K562 (cell line): ENCODE measurements around the gene TAF1B. TPM values are rescaled to one million over a fixed set of nuclear protein-coding genes. Genes with fewer than 3 reads are reported as not detected.
A peak's percentile ranks its signal among the peaks of the same experiment; 100 is the strongest.

Source experiments
- ATAC-seq: fragments of 200-7000 bp; cut with Tn5 transposase; 3 replicates; pipeline ENCODE4 v1.9.1; 2020; ENCODE audit warnings: moderate library complexity
- BruUV-seq: library from RNA; stranded (reverse); fragments of 400-500 nt; replicated peaks from 2 replicates; lab custom pipeline; 2021; lab: Mats Ljungman, UMichigan
- CTCF ChIA-PET: fragments of 300-600 bp; formaldehyde crosslinking; extraction: SDS; loops from one replicate; lab custom pipeline; 2021; ENCODE audit warnings: low intra/inter-chr PET ratio; lab: Yijun Ruan, JAX
- POLR2A ChIA-PET: fragments of 300-600, 350-650 bp; sonication (Branson Sonifier 250); formaldehyde crosslinking; extraction: SDS; loops from one replicate; lab custom pipeline; 2021; ENCODE audit warnings: antibody characterized with exemption, inconsistent platforms; lab: Yijun Ruan, JAX
- DNase-seq, 4 experiments: peaks; one replicate each; pipeline versions ENCODE4 v3.0.0 to v3.0.0-alpha.2; 2011 to 2018; ENCODE audit warnings: low spot score in 3 of 4, mixed read lengths in 3 of 4; ENCODE audit errors: extremely low read depth in 1 of 4
- FAIRE-seq: peaks from 2 replicates; lab custom pipeline; 2011; peaks lifted over from hg19 to GRCh38; lab: Jason Lieb, UNC
- H2AFZ ChIP-seq: 2 replicates; pipeline ENCODE4 v1.6.0; 2011; ENCODE audit warnings: low read depth, low read length, control low read depth, inconsistent platforms
- H3K27ac ChIP-seq: fragments of 200-600 bp; 3 replicates; pipeline ENCODE4 v1.8.0; 2011; ENCODE audit warnings: low read depth, mild to moderate bottlenecking, control low read depth, inconsistent platforms, low read length, moderate library complexity, mixed read lengths; ENCODE audit errors: extremely low read depth
- H3K27me3 ChIP-seq, 2 experiments: fragments of 300-600 bp in 1 of 2; 2 replicates in 1 of 2; 3 replicates in 1 of 2; pipeline versions ENCODE4 v1.6.0 to v1.8.0; 2011; ENCODE audit warnings: inconsistent platforms in 2 of 2, low read length in 2 of 2, mild to moderate bottlenecking in 1 of 2, mixed read lengths in 1 of 2, moderate library complexity in 1 of 2; ENCODE audit not compliant: control insufficient read depth in 2 of 2, insufficient read depth in 2 of 2
- H3K36me3 ChIP-seq: fragments of 300-600 bp; 3 replicates; pipeline ENCODE4 v1.8.0; 2011; ENCODE audit warnings: mild to moderate bottlenecking, low read length, inconsistent platforms; ENCODE audit not compliant: control insufficient read depth, insufficient read depth
- H3K4me1 ChIP-seq, 2 experiments: fragments of 200-600 bp in 1 of 2; replicated peaks in 1 of 2; 2 replicates in 1 of 2; 3 replicates in 1 of 2; pipeline versions ENCODE4 v1.5.1 to v1.8.0; 2011; ENCODE audit warnings: inconsistent platforms in 2 of 2, low read length in 2 of 2, mild to moderate bottlenecking in 1 of 2, mixed read lengths in 1 of 2, moderate library complexity in 1 of 2; ENCODE audit not compliant: control insufficient read depth in 2 of 2, insufficient read depth in 2 of 2
- H3K4me2 ChIP-seq: 2 replicates; pipeline ENCODE4 v1.6.1; 2011; ENCODE audit warnings: low read length, control low read depth, inconsistent platforms, mixed read lengths; ENCODE audit not compliant: insufficient read depth
- H3K4me3 ChIP-seq: fragments of 200-600 bp; sonication (generic), shearing (Covaris generic); 2 replicates; pipeline ENCODE4 v1.5.1; 2016; ENCODE audit warnings: control low read depth, inconsistent platforms
- H3K79me2 ChIP-seq: fragments of 200-600 bp; 3 replicates; pipeline ENCODE4 v1.8.0; 2011; ENCODE audit warnings: low read length, inconsistent platforms; ENCODE audit not compliant: control insufficient read depth, insufficient read depth
- H3K9ac ChIP-seq, 2 experiments: 2 replicates each; pipeline versions ENCODE4 v1.6.0 to v1.6.1; 2011; ENCODE audit warnings: low read depth in 2 of 2, low read length in 2 of 2, control low read depth in 1 of 2, inconsistent platforms in 1 of 2, mild to moderate bottlenecking in 1 of 2, mixed read lengths in 1 of 2; ENCODE audit not compliant: insufficient read depth in 1 of 2
- H3K9me1 ChIP-seq: one replicate; pipeline ENCODE4 v1.6.0; 2011; ENCODE audit warnings: inconsistent platforms, mild to moderate bottlenecking, low read length, moderate library complexity; ENCODE audit not compliant: control insufficient read depth, insufficient read depth
- H3K9me3 ChIP-seq: replicated peaks from 2 replicates; pipeline ENCODE4 v1.5.1; 2011; ENCODE audit warnings: low read depth, low read length, inconsistent platforms; ENCODE audit not compliant: control insufficient read depth, insufficient read depth
- H4K20me1 ChIP-seq: replicated peaks from 2 replicates; pipeline ENCODE4 v1.6.1; 2011; ENCODE audit warnings: low read length, inconsistent platforms, mixed read lengths; ENCODE audit not compliant: control insufficient read depth, insufficient read depth
- CBFB ChIP-seq: sonication (generic); formaldehyde crosslinking; IDR thresholded peaks from 2 replicates; pipeline ENCODE4 v1.4.0; 2020; ENCODE audit warnings: mild to moderate bottlenecking, missing genetic modification reagents
- CBX3 ChIP-seq, 2 experiments: IDR thresholded peaks; 1 replicate in 1 of 2; 2 replicates in 1 of 2; pipeline ENCODE4 v1.6.1; 2012; ENCODE audit warnings: inconsistent platforms in 2 of 2, low read length in 2 of 2, borderline replicate concordance in 1 of 2, control low read depth in 1 of 2
- ESRRB ChIP-seq: fragments of 250-450 bp; sonication (Bioruptor Pico); IDR thresholded peaks from 2 replicates; pipeline ENCODE4 v1.5.0; 2020; ENCODE audit warnings: mild to moderate bottlenecking, moderate library complexity, borderline replicate concordance
- ETV1 ChIP-seq: fragments of 450-650 bp; conservative IDR thresholded peaks from 2 replicates; pipeline ENCODE4 v1.6.1; 2016; ENCODE audit warnings: missing genetic modification characterization, control low read depth, low read depth, missing compliant biosample characterization
- ETV5 ChIP-seq: sonication (generic); formaldehyde crosslinking; IDR thresholded peaks from 2 replicates; pipeline ENCODE4 v1.4.0; 2020; ENCODE audit warnings: low read depth, mild to moderate bottlenecking, missing genetic modification reagents
- FOXJ2 ChIP-seq: fragments of 200-800 bp; sonication (Bioruptor generic); IDR thresholded peaks from 2 replicates; pipeline ENCODE4 v1.6.1; 2016; ENCODE audit warnings: missing genetic modification characterization, missing compliant biosample characterization
- HMG20B ChIP-seq: fragments of 250-450 bp; sonication (Bioruptor Pico); IDR thresholded peaks from 2 replicates; pipeline ENCODE4 v1.5.0; 2021; ENCODE audit warnings: mild to moderate bottlenecking
- HMGN3 ChIP-seq: IDR thresholded peaks from 2 replicates; pipeline ENCODE4 v1.6.1; 2011; ENCODE audit warnings: borderline replicate concordance, low read depth, mild to moderate bottlenecking, mixed read lengths, low read length; ENCODE audit not compliant: insufficient read length; ENCODE audit errors: extremely low read depth
- HNRNPLL ChIP-seq: fragments of 200-400 bp; formaldehyde crosslinking; IDR thresholded peaks from 2 replicates; pipeline ENCODE4 v1.6.1; 2017; ENCODE audit warnings: low read length, low read depth, mild to moderate bottlenecking; ENCODE audit not compliant: poor library complexity, severe bottlenecking
- SAP30 ChIP-seq: fragments of 200-600 bp; sonication (generic); IDR thresholded peaks from 2 replicates; pipeline ENCODE4 v1.6.1; 2012; ENCODE audit warnings: borderline replicate concordance, low read depth, mild to moderate bottlenecking, moderate library complexity, low read length, control low read depth, inconsistent platforms; ENCODE audit not compliant: insufficient read depth, poor library complexity, severe bottlenecking
- SIN3A ChIP-seq, 2 experiments: fragments of 150-350 bp in 1 of 2; IDR thresholded peaks; 2 replicates each; pipeline ENCODE4 v1.6.1; 2011 to 2016; ENCODE audit warnings: borderline replicate concordance in 2 of 2, low read depth in 2 of 2, low read length in 2 of 2, mild to moderate bottlenecking in 2 of 2, moderate library complexity in 2 of 2; ENCODE audit not compliant: control insufficient read depth in 1 of 2
- TRIM24 ChIP-seq, 2 experiments: fragments of 450-650 bp; IDR thresholded peaks; 2 replicates each; pipeline ENCODE4 v1.6.1; 2016
- ZBTB1 ChIP-seq: sonication (generic); formaldehyde crosslinking; IDR thresholded peaks from 2 replicates; pipeline ENCODE4 v1.8.1; 2023; ENCODE audit warnings: missing genetic modification reagents, low read depth, mild to moderate bottlenecking, borderline replicate concordance
- ZNF140 ChIP-seq: fragments of 250-450 bp; sonication (Bioruptor Pico); IDR thresholded peaks from 2 replicates; pipeline ENCODE4 v1.8.0; 2021; ENCODE audit warnings: moderate library complexity, mild to moderate bottlenecking, inconsistent platforms
- ZNF699 ChIP-seq: fragments of 250-450 bp; sonication (Bioruptor Pico); IDR thresholded peaks from 2 replicates; pipeline ENCODE4 v1.8.0; 2021; ENCODE audit warnings: mild to moderate bottlenecking, moderate library complexity; ENCODE audit not compliant: insufficient replicate concordance
- ZNF79 ChIP-seq: fragments of 250-450 bp; sonication (Bioruptor Pico); IDR thresholded peaks from 2 replicates; pipeline ENCODE4 v1.4.0; 2020; ENCODE audit warnings: low read depth, mild to moderate bottlenecking, moderate library complexity
- WGBS: fragments of 100-300 bp; shearing (Covaris generic); methylation state at CpG from one replicate; pipeline ENCODE4 v1.1.6; 2016; ENCODE audit warnings: low coverage, mixed read lengths; ENCODE audit not compliant: insufficient coverage; ENCODE audit errors: missing lambda C conversion rate; 5-methylcytosine and 5-hydroxymethylcytosine counted together
- in situ Hi-C: fragments of 300-500 bp; cut with MboI; formaldehyde crosslinking; loops from 4 replicates; pipeline ENCODE4 v1.15.0; 2018; ENCODE audit warnings: inconsistent platforms, mixed read lengths
- intact Hi-C: fragments of 100-400 bp; cut with micrococcal nuclease; formaldehyde crosslinking; loops from 2 replicates; pipeline ENCODE4 v1.14.2; 2022
- polyA plus RNA-seq, 8 experiments: library from polyadenylated mRNA; depleted of rRNA in 4 of 8; stranded (reverse) in 5 of 8; unstranded in 3 of 8; fragments of >200 nt; fragmentation: Nextera tagmentation in 2 of 8; fragmentation: Illumina TruSeq in 1 of 8; extraction: Ambion mirVana in 2 of 8; extraction: Trizol in 1 of 8; gene quantifications; 2 replicates each; pipeline versions ENCODE4 v1.2.1 to v1.2.3, GENCODE V29; 2011 to 2014; ENCODE audit warnings: inconsistent platforms in 1 of 8, missing spikeins in 1 of 8
- total RNA-seq, 7 experiments: library from RNA; depleted of rRNA in 6 of 7; stranded (reverse); fragments of >200 nt in 6 of 7; fragmentation: Illumina TruSeq in 2 of 7; extraction: Trizol in 2 of 7; gene quantifications; 2 replicates each; pipeline versions ENCODE4 v1.2.1 to v1.2.3, GENCODE V29; 2011 to 2021; ENCODE audit warnings: low replicate concordance in 1 of 7
- TF ChIP-seq, protein P1 (sequence below): fragments of 250-450 bp; sonication (Bioruptor Pico); IDR thresholded peaks from 2 replicates; pipeline ENCODE4 v1.5.0; 2020; ENCODE audit warnings: mild to moderate bottlenecking
- TF ChIP-seq, protein P2 (sequence below): sonication (generic); formaldehyde crosslinking; IDR thresholded peaks from 2 replicates; pipeline ENCODE4 v1.8.0; 2022; ENCODE audit warnings: mild to moderate bottlenecking, missing genetic modification reagents, borderline replicate concordance

Gene TAF1B
- total and polyA plus RNA-seq, 9 of the 15 experiments (the other 6 are each of a cell fraction or from before 2014, with no cell fraction given): 8.8 to 25.1 (median 17.3) TPM

DNA sequence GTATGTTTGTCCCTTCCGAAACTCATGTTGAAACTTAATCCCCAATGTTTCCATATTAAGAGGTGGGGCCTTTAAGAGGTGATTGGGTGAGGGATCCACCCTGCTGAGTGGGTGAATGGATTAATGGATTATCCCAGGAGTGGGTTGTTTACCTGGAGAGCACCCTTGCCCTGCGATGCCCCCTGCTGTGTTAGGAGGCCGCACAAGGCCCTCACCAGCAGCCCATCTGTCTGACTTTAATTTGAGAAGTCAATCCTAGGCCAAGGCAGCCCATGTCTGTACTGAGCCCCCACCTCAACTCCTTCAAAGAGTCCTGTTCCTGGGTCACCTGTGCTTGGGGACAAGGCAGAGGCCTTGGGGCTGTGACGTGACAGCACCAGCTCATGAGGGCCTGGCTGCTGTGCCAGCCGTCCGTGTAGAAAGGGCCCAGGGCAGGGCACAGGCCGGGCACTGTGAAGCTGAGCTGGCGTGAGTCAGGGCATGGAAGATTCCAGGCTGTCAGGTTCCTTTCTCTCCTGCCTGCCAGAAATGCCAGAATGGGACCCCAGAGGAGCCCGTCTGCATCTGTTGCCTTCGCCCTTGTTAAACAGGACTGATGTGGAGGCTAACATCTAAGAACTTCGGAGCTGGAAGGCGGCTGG is 21.3 kb upstream of the TAF1B start:
- Histone ChIP-seq H3K9ac (peak overlapping the region in 1 of 2 experiments; percentile 55; a peak in 1 of 4 replicates), H3K79me2 (no peaks in the 10 kb centered on the region), H3K4me2 (no peak overlapping the region), H3K4me3 (no peak overlapping the region), H3K4me1 (no peaks in the 10 kb centered on the region), H3K36me3 (no peaks in the 10 kb centered on the region), H3K27ac (no peak overlapping the region), H3K9me1 (no peaks in the 10 kb centered on the region), H3K27me3 (no peaks in the 10 kb centered on the region), H2AFZ (no peak overlapping the region), H3K9me3 (no peaks in the 10 kb centered on the region), H4K20me1 (no peaks in the 10 kb centered on the region)
- in situ Hi-C loops: loop anchor here (25.0 kb wide), 1 partner anchor 840 kb away; no protein-coding TSS in a partner anchor
- DNase-seq (no peak), FAIRE-seq (no peak), ATAC-seq (no peak)
- CTCF ChIA-PET: no interaction called here
- POLR2A ChIA-PET: no interaction called here
- WGBS: 58% methylated on average over 12 of the region's 12 CpGs
- intact Hi-C loops: no loop called here
- no peak for TF ChIP-seq ETV1 (tag)
- TF ChIP-seq ETV5 (CRISPR knock-in tag): no peak
- TF ChIP-seq TRIM24 (IDR thresholded peaks at IDR 0.05): no peak
- TF ChIP-seq ZNF140 (CRISPR knock-in tag): no peak
- no peak for TF ChIP-seq HMGN3
- no peak for TF ChIP-seq FOXJ2 (tag)
- TF ChIP-seq ZNF699 (CRISPR knock-in tag): no peak
- TF ChIP-seq ZNF79 (CRISPR knock-in tag): no peak
- TF ChIP-seq, protein P1, sequence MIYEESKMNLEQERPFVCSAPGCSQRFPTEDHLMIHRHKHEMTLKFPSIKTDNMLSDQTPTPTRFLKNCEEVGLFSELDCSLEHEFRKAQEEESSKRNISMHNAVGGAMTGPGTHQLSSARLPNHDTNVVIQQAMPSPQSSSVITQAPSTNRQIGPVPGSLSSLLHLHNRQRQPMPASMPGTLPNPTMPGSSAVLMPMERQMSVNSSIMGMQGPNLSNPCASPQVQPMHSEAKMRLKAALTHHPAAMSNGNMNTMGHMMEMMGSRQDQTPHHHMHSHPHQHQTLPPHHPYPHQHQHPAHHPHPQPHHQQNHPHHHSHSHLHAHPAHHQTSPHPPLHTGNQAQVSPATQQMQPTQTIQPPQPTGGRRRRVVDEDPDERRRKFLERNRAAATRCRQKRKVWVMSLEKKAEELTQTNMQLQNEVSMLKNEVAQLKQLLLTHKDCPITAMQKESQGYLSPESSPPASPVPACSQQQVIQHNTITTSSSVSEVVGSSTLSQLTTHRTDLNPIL (CRISPR knock-in tag): no peak
- no peak for TF ChIP-seq SIN3A (IDR thresholded peaks at IDR 0.05; ENCODE audit: borderline replicate concordance in 2 of 2, control insufficient read depth in 1 of 2, low read depth in 2 of 2, low read length in 2 of 2)
- no peak for TF ChIP-seq HNRNPLL
- no peak for TF ChIP-seq ESRRB (CRISPR knock-in tag)
- TF ChIP-seq HMG20B (CRISPR knock-in tag): no peak
- TF ChIP-seq, protein P2, sequence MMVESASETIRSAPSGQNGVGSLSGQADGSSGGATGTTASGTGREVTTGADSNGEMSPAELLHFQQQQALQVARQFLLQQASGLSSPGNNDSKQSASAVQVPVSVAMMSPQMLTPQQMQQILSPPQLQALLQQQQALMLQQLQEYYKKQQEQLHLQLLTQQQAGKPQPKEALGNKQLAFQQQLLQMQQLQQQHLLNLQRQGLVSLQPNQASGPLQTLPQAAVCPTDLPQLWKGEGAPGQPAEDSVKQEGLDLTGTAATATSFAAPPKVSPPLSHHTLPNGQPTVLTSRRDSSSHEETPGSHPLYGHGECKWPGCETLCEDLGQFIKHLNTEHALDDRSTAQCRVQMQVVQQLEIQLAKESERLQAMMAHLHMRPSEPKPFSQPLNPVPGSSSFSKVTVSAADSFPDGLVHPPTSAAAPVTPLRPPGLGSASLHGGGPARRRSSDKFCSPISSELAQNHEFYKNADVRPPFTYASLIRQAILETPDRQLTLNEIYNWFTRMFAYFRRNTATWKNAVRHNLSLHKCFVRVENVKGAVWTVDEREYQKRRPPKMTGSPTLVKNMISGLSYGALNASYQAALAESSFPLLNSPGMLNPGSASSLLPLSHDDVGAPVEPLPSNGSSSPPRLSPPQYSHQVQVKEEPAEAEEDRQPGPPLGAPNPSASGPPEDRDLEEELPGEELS (CRISPR knock-in tag): no peak
- no peak for TF ChIP-seq CBX3 (IDR thresholded peaks at IDR 0.05; ENCODE audit: borderline replicate concordance in 1 of 2, low read length in 2 of 2)
- no peak for TF ChIP-seq CBFB (CRISPR knock-in tag)
- TF ChIP-seq ZBTB1 (CRISPR knock-in tag): no peak
- no peak for TF ChIP-seq SAP30
- no TSS peak for BruUV-seq
